SK-N-DZ (cell line): Measurements from ENCODE around the gene REP15.
"Not testable (repeated sequence)": the region's sequence is repeated elsewhere in the genome, so short reads cannot be mapped to it uniquely, and the experiment has no call there.

Experiments
- DNase-seq: peaks from one replicate; pipeline ENCODE4 v3.0.0-alpha.2; 2015; ENCODE audit warnings: low spot score

Gene REP15

DNA sequence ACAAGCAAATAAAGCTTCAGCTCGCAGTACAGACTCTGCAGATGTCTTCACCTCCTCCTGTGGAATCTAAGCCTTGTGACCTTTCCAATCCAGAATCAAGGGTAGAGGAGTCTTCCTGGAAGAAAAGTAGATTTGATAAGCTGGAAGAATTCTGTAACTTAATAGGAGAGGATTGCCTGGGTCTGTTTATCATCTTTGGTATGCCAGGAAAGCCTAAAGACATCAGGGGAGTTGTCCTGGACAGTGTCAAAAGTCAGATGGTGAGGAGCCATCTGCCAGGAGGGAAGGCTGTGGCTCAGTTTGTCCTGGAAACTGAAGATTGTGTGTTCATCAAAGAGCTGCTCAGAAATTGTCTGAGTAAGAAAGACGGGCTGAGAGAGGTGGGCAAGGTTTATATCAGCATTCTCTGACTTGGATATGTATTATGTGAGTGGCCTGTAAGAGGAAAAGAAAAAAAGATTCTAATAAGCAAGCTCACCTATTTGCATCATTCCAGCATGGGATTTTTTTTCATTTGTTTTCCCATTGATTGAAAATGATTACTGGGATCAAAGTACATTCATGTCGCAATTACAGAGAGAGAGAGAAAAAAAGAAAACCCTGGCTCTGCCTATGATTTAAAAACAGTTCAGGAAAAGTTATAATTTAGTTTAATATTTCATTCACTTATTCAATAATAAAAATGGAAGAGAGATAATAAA is 767 bp downstream of the REP15 start:
- DNase-seq: peak; percentile 99

- peak; percentile 82 for DNase-seq
Measured at GRCh38 chr12:27703720-27704452, 7.6 kb downstream of the REP15 start.

GRCh38 chr12:27705263-27705662 is 9.0 kb downstream of the REP15 start:
- peak; percentile 33 for DNase-seq

GRCh38 chr12:27707216-27707615 is 11.0 kb downstream of the REP15 start:
- DNase-seq: no peak

- no peak for DNase-seq
Measured at GRCh38 chr12:27709212-27709931, 13.1 kb downstream of the REP15 start.

DNA sequence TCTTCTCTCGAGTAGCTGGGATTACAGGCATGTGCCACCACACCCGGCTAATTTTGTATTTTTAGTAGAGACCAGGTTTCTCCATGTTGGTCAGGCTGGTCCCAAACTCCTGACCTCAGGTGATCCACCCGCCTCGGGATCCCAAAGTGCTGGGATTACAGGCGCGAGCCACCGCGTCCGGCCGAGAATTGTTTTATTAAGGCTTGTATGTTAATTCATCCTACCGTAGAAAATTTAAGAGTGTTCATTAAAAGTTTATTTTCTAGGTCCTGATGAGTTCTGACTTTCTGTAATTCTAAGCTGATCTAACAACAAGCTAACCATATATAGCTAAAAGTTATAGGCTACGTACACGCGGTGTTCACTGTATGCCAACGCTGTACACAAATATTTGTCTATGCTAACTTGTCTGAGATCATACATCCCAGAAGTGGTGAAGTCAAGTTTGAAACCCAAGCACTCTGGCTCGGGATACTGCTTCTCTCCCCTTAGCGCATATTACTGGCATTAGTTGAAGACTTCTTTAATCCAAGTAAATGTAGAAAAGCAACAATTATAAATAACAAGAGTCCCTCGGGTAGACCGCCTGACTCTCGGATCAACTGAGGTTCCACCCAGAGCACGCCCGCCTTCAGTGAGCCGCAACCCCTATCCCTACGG is 13.8 kb downstream of the REP15 start:
- no peak for DNase-seq

DNA sequence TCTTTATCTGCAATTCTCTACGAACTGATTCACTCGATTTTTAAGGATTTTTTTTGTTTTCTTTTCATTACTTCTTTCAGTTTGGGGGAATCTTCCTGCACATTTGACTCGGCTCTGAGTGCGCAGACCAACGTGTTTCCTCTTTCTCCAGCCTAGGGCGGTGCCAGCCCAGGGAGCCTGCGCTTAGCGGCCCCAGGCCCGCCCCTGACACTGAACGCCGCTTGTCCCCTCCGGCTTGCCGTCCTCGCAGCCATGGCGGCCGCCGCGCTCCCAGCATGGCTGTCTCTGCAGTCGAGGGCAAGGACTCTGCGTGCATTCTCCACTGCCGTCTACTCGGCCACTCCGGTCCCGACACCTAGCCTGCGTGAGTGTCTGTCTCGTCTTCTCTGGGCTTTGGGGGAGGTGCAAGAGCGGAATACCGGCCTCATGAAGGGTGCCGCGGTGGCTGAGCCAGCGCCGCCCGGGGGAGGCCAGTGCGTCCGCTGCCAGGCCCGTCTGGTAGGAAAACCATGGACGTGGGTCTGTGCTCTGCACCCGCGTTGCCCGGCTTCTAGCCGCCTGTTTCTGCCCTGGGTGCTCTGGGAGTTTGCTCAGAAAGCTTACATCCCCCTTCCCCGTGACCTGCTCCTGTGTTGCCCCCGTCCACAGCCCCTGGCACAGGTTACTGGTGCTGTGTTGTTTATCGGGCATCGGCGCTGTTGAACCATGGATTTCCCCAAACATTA is 14.5 kb downstream of the REP15 start, which contains the start of gene MRPS35:
MRPS35 (plus strand) TSS at position 241 of the 725 bp plus-strand sequence; CDS start at position 253, 12 bp downstream.
- peak; percentile 90 for DNase-seq

DNA sequence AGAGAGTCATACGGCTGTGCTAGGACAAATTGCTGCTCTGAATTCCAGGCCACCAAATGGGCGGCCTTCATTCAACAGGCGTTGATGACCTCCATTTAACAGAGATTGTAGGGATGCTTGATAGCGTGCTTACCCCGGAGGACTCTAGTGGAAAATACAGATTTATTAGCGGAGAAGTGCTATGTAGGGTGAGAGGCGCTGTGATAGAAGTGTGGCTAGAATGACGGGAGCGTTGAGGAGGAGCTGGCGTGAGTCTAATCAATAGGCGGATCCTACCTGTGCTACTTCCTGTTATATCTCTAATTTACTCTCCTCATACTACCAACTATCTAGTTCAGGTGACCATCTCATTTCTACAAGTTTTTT is 15.1 kb downstream of the REP15 start:
- peak; percentile 47 for DNase-seq

- DNase-seq: no peak
Measured at GRCh38 chr12:27711967-27712366, 15.7 kb downstream of the REP15 start.

DNA sequence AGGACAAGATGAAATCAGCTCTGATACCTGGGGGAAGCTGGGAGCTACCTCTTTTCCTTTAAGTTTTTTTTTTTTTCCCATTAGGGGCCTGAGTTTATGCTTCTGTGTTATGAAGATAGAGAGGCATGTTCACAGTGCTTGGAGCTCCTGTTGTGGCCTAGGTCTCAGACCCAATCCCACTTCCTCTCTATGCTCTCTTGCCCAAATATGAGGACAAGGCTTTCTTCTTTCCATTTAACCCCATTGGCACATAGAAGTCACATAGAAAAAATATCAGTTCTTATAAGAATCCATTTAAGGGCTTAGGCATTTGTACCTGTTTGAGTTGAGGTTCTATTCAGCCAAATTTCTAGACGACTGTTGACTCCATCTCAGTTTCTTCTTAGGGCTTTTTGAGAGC is 27.0 kb downstream of the REP15 start:
- DNase-seq: no peak

DNA sequence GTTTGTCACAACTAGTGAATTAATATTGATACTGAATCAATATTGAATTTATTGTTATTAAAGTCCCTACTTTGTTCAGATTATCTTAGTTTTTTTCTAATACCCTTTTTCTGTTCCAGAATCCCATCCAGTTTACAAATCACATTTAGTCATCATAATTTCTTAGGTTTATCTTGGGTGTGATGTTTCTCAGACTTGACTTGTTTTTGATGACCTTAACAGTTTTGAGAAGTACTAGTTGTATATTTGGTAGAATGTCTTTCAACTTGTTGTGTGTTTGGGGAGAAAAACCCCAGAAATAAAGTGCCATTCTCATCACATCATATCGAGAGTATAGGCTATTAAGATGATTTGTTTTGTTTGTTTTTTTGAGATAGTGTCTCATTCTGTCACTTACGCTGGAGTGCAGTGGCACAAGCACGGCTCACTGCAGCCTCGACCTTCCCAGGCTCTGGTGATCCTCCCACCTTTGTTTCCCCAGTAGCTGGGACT is 33.9 kb downstream of the REP15 start:
- no peak for DNase-seq

GRCh38 chr12:27732281-27732680 is 36.0 kb downstream of the REP15 start:
- DNase-seq: peak; percentile 13

- peak; percentile 18 for DNase-seq
Measured at GRCh38 chr12:27733052-27733656, 36.9 kb downstream of the REP15 start.

DNA sequence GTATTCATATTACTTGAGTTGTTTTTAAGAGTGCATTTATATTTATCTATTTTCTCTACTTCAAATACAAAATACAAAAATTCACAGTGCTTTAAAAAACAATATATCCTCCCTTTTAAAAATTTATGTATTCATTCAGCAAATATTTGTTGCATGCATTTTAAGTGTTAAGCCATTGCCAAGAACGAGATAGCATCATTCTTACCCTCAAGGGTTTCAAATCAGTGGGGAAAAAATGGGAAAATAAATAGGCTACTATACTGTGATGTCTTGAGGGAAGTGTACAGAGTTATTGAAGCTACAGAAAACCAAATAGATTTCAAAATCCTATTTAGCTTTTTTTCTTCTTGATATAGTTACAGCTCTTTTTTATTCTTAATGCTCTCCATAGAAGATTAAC is 37.5 kb downstream of the REP15 start:
- no peak for DNase-seq

GRCh38 chr12:27734321-27734720 is 38.1 kb downstream of the REP15 start:
- DNase-seq: not testable (repeated sequence)

DNA sequence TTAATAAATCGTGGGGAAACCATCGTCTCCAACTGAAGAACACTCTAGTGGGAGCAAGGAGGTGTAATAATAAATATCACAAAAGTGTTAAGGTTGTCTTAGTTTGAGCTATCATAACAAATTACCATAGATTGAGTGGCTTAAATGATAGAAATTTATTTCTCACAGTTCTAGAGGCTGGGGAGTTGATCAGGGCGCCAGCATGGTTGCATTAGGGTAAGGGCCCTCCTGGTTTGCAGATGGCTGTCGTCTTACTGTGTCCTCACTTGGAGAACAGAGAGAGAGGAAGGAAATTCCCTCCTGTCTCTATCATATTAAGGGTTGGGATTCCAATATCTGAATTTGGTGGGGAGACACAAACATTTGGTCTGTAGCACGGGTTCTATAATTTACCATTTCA is 47.4 kb downstream of the REP15 start:
- no peak for DNase-seq

- not testable (repeated sequence) for DNase-seq
Measured at GRCh38 chr12:27745734-27746133, 49.5 kb downstream of the REP15 start.
